ENCODE data around the gene ZMAT5.

Gene ZMAT5

GRCh38 chr22:29704528-29705285 lies 62.1 kb downstream of the ZMAT5 start:
- DNase-seq = peak; percentile 90

- DNase-seq = no peak
Observed at GRCh38 chr22:29703569-29704195, 63.1 kb downstream of the ZMAT5 start.

DNA sequence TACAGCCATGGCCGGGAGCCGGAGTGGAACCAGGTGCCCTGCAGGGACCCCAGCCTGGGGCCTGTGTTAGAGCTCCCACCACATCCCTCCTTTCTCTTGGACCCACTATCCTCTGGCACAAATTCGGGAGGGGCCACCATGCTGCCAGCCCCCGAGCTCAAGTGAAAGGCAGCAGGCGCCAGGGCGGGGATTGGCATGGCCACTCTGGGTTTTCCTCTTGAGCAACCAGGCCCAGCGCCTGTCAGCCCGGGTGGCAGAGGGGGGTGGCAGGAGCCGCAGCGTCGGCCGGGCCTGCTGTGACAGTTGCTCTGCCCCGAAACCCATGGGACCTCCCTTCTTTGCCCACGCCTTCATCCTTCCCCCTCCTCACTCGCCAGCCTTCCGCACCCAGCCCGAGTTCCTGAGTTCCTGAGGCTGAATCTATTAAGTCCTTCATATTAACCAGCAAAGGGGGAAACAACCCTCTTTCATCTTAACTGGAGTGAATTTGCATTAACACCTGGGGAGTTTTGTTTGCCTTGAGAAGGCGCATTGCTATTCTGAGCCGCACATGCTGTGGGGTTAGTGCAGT lies 63.8 kb downstream of the ZMAT5 start:
- no peak for DNase-seq

DNA sequence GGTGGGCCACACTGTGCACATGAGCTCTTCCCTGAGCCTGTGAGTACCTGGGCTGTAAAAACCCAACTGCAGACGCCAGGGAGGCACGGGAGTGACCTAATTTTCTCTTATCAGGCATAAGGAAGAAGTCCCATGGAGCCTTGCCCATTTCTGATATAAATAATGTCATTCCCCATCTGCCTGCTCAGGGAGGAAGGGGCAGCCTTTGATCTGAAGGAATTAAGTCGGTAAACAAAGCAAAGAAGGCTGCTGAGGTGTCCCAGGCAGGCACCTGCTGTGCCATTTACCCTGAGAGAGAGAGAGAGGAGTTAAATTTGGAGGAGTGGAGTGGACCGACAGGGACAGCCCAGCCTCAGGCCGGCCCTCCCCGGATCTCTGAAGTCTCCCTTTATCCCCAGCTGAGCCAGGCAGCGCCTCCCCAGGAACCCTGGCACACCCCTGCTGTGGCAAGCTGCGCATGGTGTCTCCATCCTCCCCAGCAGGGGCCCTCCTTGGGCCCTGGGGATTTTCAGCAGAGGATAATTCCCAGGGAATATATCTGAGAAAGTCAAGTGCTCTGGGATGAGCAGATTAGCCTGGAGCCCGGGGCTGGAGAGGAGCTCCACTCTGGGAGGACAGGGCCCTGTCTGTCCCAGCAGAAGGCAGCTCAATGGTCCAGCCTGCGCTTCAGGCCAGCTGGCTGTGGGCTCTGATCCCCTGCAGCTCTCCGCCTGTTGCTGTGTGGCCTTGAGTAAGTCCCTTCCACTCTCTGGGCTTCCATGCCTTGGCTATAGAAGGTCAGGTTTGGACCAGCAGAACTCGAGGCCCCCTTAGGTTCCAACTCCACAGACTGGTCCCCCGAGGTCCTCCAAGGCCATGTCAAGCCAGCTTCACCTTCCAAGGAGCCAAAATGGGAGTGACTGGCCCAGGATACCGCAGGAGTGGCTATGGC lies 64.5 kb downstream of the ZMAT5 start:
- DNase-seq = no peak

GRCh38 chr22:29701155-29701999 lies 65.4 kb downstream of the ZMAT5 start:
- peak; percentile 82 for DNase-seq

GRCh38 chr22:29700900-29701154 lies 66.0 kb downstream of the ZMAT5 start:
- DNase-seq = peak; percentile 82

- no peak for DNase-seq
Observed at GRCh38 chr22:29700206-29700899, 66.5 kb downstream of the ZMAT5 start.

DNA sequence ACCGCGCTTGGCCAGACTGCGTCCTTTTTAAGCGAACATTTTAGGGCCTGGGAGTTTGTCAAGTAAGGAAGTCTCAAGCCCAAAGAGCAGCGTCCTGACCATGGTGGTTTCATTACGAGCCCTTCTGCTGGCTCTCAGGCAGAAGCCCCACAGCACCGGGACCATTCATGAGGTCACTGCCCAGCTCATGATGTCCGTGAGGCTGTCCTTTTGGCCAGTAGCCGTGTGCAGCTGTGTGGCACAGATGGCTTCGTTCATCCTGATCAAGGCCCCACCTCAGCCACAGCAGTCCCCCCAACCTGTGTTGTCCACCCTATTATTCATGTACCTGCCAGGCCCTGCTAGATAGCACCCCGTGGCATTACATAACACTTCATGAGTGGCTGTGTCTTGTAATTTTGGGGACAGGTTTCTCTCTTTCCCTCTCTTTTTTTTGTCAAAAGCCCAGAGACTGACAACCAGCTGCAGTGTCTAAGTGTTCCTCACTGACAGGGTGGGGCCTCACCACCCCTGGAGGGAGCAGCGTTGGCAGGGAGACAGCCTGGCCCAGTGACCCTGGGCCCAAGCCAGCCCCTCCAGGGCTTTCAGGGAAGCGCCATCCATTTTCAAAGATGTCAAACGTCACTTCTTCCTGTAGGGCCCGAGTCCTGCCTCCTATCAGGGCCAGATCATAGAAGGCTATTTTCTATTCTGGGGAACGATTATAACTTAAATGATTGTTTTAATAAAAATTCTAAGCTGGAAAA lies 68.8 kb downstream of the ZMAT5 start:
- DNase-seq = no peak

GRCh38 chr22:29695129-29695926 lies 71.5 kb downstream of the ZMAT5 start:
- peak; percentile 36 for DNase-seq

GRCh38 chr22:29693671-29694070 lies 73.1 kb downstream of the ZMAT5 start:
- no peak for DNase-seq

GRCh38 chr22:29693161-29693560 lies 73.6 kb downstream of the ZMAT5 start:
- no peak for DNase-seq

DNA sequence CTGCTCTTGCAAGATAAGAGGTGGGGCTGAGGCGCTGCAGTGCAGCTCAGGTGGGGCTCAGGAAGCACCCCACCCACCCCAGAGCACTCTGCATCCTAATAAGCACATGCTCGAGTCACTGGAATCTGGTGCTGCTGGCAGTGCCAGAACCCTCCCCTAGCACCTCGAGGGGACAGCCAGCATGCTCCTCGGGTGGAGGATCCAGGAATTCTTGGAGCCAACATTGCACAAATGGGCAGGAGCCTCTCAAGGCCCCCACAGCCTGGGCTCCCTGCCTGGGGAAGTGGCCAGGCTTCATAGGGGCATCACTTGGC lies 74.5 kb downstream of the ZMAT5 start:
- DNase-seq = peak; percentile 39

GRCh38 chr22:29691636-29692326 lies 75.0 kb downstream of the ZMAT5 start:
- peak; percentile 69 for DNase-seq

DNA sequence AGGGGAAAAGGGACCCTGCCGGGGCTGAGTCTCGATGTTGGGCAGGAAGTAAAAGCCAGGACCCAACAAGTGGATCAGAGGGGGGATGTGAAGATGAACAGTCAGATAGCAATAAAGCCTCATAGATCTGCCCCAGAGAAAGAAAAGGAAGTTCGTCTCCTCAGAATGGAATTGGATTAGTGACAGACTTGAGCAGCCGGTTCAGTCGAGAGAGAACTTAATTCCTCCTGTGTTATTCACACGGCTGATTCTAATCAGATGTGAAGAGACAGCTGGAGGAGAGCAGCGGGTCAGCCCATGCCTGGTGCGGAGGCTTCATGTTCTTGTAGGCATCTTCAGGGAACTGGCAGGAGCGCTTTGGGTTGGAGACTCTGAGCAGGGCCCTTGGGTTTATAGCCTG lies 76.3 kb downstream of the ZMAT5 start:
- DNase-seq = peak; percentile 43

- peak; percentile 86 for DNase-seq
Observed at GRCh38 chr22:29689880-29690213, 77.0 kb downstream of the ZMAT5 start.

- no peak for DNase-seq
Observed at GRCh38 chr22:29689206-29689879, 77.5 kb downstream of the ZMAT5 start.

GRCh38 chr22:29684244-29684643 lies 82.6 kb downstream of the ZMAT5 start:
- DNase-seq = no peak

DNA sequence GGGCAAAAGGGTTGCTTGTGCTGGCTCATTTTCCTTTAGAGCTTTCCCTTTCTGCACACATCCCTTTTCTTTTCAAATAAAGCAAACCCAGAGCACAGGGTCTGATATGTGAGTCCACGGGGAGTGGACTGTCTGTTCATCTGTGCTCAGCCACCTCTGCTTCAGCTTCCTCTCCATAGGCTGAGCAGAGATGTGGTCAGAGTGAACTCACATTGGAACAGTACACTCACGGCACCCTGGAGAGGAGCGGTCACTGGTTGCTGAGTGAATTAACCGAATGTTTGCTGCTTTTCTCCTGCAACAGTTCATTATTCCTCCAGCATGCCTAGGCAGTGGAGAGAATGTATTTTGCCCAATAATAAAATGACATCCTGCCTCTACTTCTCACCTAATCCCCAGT lies 83.3 kb downstream of the ZMAT5 start:
- no peak for DNase-seq
